GM18907 (cell line): Measurements from ENCODE around the gene CWF19L2.
"Not testable (repeated sequence)": the region's sequence is repeated elsewhere in the genome, so short reads cannot be mapped to it uniquely, and the experiment has no call there.

ENCODE experiments used
- ATAC-seq: cut with Tn5 transposase; IDR thresholded peaks from one replicate; pipeline ENCODE4 v1.9.1; 2021; ENCODE audit warnings: mild to moderate bottlenecking, moderate library complexity; ENCODE audit not compliant: unreplicated experiment

CWF19L2 gene

GRCh38 chr11:107457558-107458271, at the start of gene CWF19L2:
CWF19L2 (minus strand) TSS chr11:107457825; CDS start chr11:107457816, 9 bp downstream.
- ATAC-seq: peak; percentile 97

DNA sequence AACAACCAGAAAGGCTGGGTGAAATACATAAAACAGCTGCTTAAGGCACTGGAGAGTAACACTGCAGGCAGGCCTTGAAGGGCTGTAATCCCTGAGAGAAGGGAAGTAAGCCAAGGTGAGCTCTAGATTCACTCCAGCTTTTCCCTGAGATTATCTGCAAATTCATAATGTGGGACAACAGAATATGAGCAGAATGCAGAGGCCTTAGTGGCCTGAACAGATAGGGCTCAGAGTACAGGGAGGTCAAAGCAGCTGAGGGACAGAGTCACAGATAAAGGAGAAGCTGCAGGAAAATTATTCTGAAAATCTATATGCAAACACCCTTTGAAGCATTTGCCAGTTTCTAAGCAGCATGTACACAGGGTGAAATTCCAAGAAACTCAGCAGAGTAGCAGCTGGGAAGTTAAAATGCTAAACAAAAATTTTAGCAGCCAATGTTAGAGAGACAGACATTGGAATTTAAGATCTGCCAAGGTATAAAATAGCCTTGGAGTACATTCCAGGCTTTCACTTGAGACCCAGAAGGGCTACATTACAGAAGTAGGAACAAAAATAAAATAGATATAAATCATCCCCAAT, 48.1 kb upstream of the CWF19L2 start:
- ATAC-seq: no peak

- no peak for ATAC-seq
Observed at GRCh38 chr11:107504981-107505380, 47.4 kb upstream of the CWF19L2 start.

GRCh38 chr11:107501713-107502112, 44.1 kb upstream of the CWF19L2 start:
- no peak for ATAC-seq

GRCh38 chr11:107497371-107497770, 39.7 kb upstream of the CWF19L2 start:
- ATAC-seq: not testable (repeated sequence)

- ATAC-seq: no peak
Observed at GRCh38 chr11:107496011-107496410, 38.4 kb upstream of the CWF19L2 start.

DNA sequence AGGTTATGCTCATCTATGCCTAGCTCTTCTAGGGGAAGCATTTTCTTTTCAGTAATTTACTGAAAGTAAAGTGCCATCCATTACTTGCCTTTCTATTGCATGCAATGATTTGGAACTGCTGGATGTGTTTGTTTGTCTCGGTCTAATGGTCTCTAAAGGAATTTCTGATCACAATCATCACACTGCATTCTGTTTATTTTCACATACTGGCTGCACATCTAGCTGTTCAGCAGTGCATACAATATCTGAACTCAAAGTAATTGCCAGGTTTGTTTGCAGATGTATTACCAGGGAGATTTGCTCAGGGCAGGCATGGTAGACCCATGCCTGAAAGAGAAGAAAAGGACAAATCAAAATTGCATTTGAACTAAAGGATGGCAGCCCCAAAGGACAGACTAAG, 36.4 kb upstream of the CWF19L2 start:
- no peak for ATAC-seq

GRCh38 chr11:107493117-107493516, 35.5 kb upstream of the CWF19L2 start:
- ATAC-seq: no peak

DNA sequence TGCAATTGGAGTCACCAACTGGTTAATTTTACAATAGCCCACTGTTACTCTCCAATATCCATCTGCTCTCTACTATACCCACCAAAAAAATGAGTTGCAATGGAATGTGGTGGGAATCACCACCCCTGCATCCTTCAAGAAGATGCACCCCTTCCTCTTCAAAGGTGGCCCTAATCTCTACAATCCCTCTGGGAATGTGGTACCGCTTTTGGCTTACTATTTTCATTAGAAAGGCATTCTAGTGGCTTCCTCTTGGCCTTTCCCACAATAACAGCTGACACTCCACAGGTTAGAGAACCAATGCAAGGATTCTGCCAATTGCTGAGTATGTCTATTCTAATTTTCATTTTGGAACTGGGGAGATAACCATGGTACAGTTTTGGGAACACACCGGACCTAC, 33.2 kb upstream of the CWF19L2 start:
- no peak for ATAC-seq

GRCh38 chr11:107482234-107482633, 24.6 kb upstream of the CWF19L2 start:
- no peak for ATAC-seq

DNA sequence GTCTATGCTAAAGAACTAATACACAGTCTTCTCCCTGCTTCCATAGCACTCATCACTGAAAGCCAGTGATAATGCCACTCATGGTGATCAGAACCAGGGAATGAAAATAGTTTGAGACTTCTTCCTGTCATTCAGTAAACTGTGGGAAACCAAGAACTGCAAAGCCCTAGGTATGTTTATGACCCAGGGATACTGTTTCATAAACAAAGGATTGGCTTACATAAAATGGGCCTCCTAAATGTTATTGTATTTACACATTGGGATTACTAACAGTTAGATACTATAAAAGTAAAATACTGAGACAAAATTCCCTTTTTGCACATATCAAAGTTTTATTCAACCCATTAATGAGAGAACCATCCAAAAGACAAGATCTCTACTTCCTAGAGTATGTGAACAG, 21.3 kb upstream of the CWF19L2 start:
- ATAC-seq: no peak

GRCh38 chr11:107477820-107478219, 20.2 kb upstream of the CWF19L2 start:
- no peak for ATAC-seq

- no peak for ATAC-seq
Observed at GRCh38 chr11:107473792-107474191, 16.2 kb upstream of the CWF19L2 start.

DNA sequence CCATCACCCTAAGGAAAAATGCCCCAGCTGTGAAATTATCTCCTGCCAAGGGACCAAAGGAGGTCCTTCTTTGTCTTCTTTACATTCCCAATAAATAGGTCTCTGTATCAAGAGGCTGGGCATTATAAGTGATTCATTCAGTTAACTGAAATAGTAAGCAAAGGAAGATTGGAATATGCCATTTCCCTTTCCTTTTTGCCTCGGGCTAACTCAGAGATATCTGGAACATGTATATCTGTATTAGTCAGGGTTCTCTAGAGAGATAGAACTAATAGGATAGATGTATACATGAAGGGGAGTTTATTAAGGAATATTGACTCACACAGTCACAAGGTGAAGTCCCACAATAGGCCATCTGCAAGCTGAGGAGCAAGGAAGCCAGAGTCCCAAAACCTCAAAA, 15.3 kb upstream of the CWF19L2 start:
- ATAC-seq: no peak

- no peak for ATAC-seq
Observed at GRCh38 chr11:107468596-107468995, 11.0 kb upstream of the CWF19L2 start.

DNA sequence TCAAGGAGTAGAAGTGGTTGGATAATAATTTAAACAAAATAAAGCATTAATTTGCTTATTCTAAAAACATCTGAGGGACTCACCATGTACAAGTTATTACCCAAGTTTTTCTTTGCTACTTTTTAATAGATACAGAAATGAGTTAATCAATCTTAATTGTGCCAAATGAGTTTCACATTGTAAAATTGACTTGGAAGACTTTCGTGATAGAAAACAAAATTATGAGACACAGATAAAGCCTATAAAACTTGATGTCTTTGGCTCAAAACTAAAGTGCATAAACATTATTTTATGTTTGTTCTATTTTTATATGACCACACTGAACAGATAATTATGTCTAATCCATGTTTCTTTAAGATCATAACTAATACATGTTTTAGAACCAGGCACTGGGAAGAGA, 10.1 kb upstream of the CWF19L2 start:
- ATAC-seq: no peak

DNA sequence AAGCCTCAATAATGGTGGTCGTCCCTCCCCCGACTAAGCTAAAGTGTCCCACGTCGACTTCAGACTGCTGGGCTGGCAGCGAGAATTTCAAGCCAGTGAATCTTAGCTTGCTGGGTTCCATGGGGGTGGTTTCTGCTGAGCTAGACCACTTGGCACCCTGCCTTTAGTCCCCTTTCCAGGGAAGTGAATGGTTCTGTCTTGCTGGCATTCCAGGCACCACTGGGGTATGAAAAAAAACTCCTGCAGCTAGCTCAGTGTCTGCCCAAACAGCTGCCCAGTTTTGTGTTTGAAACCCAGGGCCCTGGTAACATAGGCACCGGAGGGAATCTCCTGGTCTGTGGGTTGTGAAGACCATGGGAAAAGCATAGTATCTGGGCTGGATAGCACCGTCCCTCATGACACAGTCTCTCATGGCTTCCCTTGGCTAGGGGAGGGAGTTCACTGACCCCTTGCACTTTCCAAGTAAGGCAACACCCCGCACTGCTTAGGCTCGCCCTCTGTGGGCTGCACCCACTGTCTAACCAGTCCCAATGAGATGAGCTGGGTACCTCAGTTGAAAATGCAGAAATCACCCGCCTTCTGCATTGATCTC, 8.7 kb upstream of the CWF19L2 start:
- not testable (repeated sequence) for ATAC-seq

- ATAC-seq: peak; percentile 53
Observed at GRCh38 chr11:107457205-107457557, 444 bp downstream of the CWF19L2 start.

GRCh38 chr11:107453594-107454286, 3.9 kb downstream of the CWF19L2 start:
- no peak for ATAC-seq

GRCh38 chr11:107446822-107447431, 10.7 kb downstream of the CWF19L2 start:
- ATAC-seq: peak; percentile 52

DNA sequence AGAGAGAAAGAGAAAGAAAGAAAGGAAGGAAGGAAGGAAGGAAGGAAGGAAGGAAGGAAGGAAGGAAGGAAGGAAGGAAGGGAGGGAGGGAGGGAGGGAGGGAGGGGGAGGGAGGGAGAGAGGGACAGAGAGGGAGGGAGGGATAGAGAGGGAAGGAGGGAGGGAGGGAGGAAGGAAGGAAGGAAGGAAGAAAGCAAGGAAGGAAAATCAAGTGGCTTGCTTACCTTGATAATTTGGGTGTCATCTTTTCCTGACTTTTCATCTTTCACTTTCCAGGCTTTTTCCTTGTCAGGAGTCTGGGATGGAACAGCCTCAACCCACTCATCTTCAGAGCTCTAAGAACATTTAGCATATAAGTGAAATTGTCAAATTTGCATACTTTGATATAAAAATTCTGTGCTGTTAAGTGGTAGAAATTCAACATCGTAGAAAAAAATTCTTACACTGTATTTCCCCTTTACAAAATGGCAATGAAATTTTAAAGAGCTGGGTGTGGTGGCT, 14.9 kb downstream of the CWF19L2 start:
- no peak for ATAC-seq
